HG03432 (cell line): Measurements from ENCODE around the gene ZNF23.
A peak's percentile ranks its signal among the peaks of the same experiment; 100 is the strongest.
"Not testable (repeated sequence)": the region's sequence is repeated elsewhere in the genome, so short reads cannot be mapped to it uniquely, and the experiment has no call there.

ENCODE experiments used
- ATAC-seq: cut with Tn5 transposase; IDR thresholded peaks from one replicate; pipeline ENCODE4 v1.9.1; 2021; ENCODE audit warnings: mild to moderate bottlenecking, moderate library complexity; ENCODE audit not compliant: unreplicated experiment

Gene ZNF23

GRCh38 chr16:71461686-71462648, at the start of gene ZNF23:
TSS of gene ZNF23 (minus strand) at chr16:71462247. CDS start at chr16:71456796, 5,451 bp downstream.
- ATAC-seq = peak; percentile 99

- no peak for ATAC-seq
These were observed 45.0 kb upstream of the ZNF23 start for GRCh38 chr16:71507061-71507460.

GRCh38 chr16:71504901-71505300, 42.9 kb upstream of the ZNF23 start:
- ATAC-seq = no peak

GRCh38 chr16:71504051-71504450, 42.0 kb upstream of the ZNF23 start:
- ATAC-seq = not testable (repeated sequence)

- no peak for ATAC-seq
These were observed 39.5 kb upstream of the ZNF23 start for GRCh38 chr16:71501547-71501946.

GRCh38 chr16:71500964-71501363, 38.9 kb upstream of the ZNF23 start:
- no peak for ATAC-seq

- ATAC-seq = peak; percentile 54
These were observed 37.8 kb upstream of the ZNF23 start for GRCh38 chr16:71499775-71500364.

GRCh38 chr16:71498031-71498430, 36.0 kb upstream of the ZNF23 start:
- ATAC-seq = no peak

- ATAC-seq = no peak
These were observed 31.2 kb upstream of the ZNF23 start for GRCh38 chr16:71493213-71493612.

- ATAC-seq = no peak
These were observed 30.7 kb upstream of the ZNF23 start for GRCh38 chr16:71492786-71493185.

GRCh38 chr16:71491054-71491453, 29.0 kb upstream of the ZNF23 start:
- no peak for ATAC-seq

GRCh38 chr16:71490361-71490760, 28.3 kb upstream of the ZNF23 start:
- no peak for ATAC-seq

- no peak for ATAC-seq
These were observed 27.1 kb upstream of the ZNF23 start, which contains the start of gene ZNF19 for GRCh38 chr16:71489122-71489521. TSS of gene ZNF19 (minus strand) at chr16:71489324. CDS start at chr16:71482114, 7,210 bp downstream.

GRCh38 chr16:71484006-71484893, 22.2 kb upstream of the ZNF23 start:
- peak; percentile 93 for ATAC-seq

- ATAC-seq = no peak
These were observed 20.5 kb upstream of the ZNF23 start for GRCh38 chr16:71482569-71482968.

GRCh38 chr16:71480956-71481355, 18.9 kb upstream of the ZNF23 start:
- no peak for ATAC-seq

GRCh38 chr16:71479420-71479819, 17.4 kb upstream of the ZNF23 start:
- no peak for ATAC-seq

GRCh38 chr16:71476457-71477124, 14.5 kb upstream of the ZNF23 start:
- ATAC-seq = no peak

- ATAC-seq = no peak
These were observed 12.8 kb upstream of the ZNF23 start for GRCh38 chr16:71474864-71475263.

GRCh38 chr16:71473891-71474290, 11.8 kb upstream of the ZNF23 start:
- ATAC-seq = no peak
